Heart left ventricle (tissue), 16 donors: ENCODE data around the gene WDPCP. TPM values are rescaled to one million over a fixed set of nuclear protein-coding genes. Genes with fewer than 3 reads are reported as not detected.
A peak's percentile ranks its signal among the peaks of the same experiment; 100 is the strongest.

Experiments used
- ATAC-seq, 4 donors: fragments of 200-7000 bp; cut with Tn5 transposase; one replicate each; pipeline ENCODE4 v1.9.1; 2020 to 2022; ENCODE audit warnings: moderate library complexity in 4 of 4, mild to moderate bottlenecking in 3 of 4, moderate number of reproducible peaks in 1 of 4
- DNase-seq, 5 donors: peaks; one replicate each; pipeline ENCODE4 v3.0.0-alpha.2; 2020
- H3K27ac ChIP-seq, 12 donors: fragments of 200-600 bp; sonication (generic) in 4 of 12; one replicate each; pipeline versions ENCODE4 v1.5.0 to v1.8.0; 2016 to 2022; ENCODE audit warnings: mild to moderate bottlenecking in 2 of 12
- H3K27me3 ChIP-seq, 9 donors: fragments of 200-600 bp; sonication (generic) in 2 of 9; one replicate each; pipeline versions ENCODE4 v1.5.1 to v1.8.0; 2016 to 2022; ENCODE audit warnings: mild to moderate bottlenecking in 3 of 9
- H3K36me3 ChIP-seq, 9 donors: fragments of 200-600 bp; sonication (generic) in 2 of 9; one replicate each; pipeline versions ENCODE4 v1.5.0 to v1.8.0; 2018 to 2022; ENCODE audit warnings: mild to moderate bottlenecking in 2 of 9
- H3K4me1 ChIP-seq, 12 donors: fragments of 200-600 bp; sonication (generic) in 4 of 12; one replicate each; pipeline versions ENCODE4 v1.5.0 to v1.8.0; 2016 to 2022; ENCODE audit warnings: mild to moderate bottlenecking in 3 of 12
- H3K4me3 ChIP-seq, 12 donors: fragments of 200-600 bp; sonication (generic) in 4 of 12; one replicate each; pipeline versions ENCODE4 v1.5.0 to v1.8.0; 2017 to 2022; ENCODE audit warnings: mild to moderate bottlenecking in 9 of 12, moderate library complexity in 4 of 12
- H3K9me3 ChIP-seq, 12 donors: fragments of 200-600 bp; sonication (generic) in 4 of 12; one replicate each; pipeline versions ENCODE4 v1.5.0 to v1.8.0; 2016 to 2022; ENCODE audit warnings: mild to moderate bottlenecking in 1 of 12
- CTCF ChIP-seq, 12 donors: fragments of 200-600 bp; sonication (generic) in 4 of 12; IDR thresholded peaks; one replicate each; pipeline versions ENCODE4 v1.5.0 to v1.8.0; 2018 to 2022; ENCODE audit warnings: antibody characterized with exemption in 12 of 12, mild to moderate bottlenecking in 5 of 12
- POLR2A ChIP-seq, 2 donors: fragments of 450-650 bp; IDR thresholded peaks; one replicate each; pipeline ENCODE4 v1.6.1; 2017; ENCODE audit warnings: antibody characterized with exemption in 2 of 2, mild to moderate bottlenecking in 2 of 2, moderate library complexity in 2 of 2
- WGBS, 4 donors: extraction: QIAGEN DNeasy Blood & Tissue Kit in 2 of 4; methylation state at CpG; one replicate each; pipeline versions ENCODE4 v1.1.5 to v1.1.7; 2013 to 2018; 5-methylcytosine and 5-hydroxymethylcytosine counted together
- intact Hi-C, 10 donors: fragments of 100-400 bp; cut with DNase I; formaldehyde crosslinking; loops; one replicate each; pipeline versions ENCODE4 v1.11.1 to v1.14.2; 2022
- long read RNA-seq, 3 donors: library from polyadenylated mRNA; unstranded; transcript quantifications; one replicate each; pipeline ENCODE4 v2.0.0, GENCODE V29; 2020 to 2021
- polyA plus RNA-seq, 2 donors: library from polyadenylated mRNA; stranded (reverse); fragments of 200-250 nt; gene quantifications; one replicate each; pipeline ENCODE4 v1.2.3, GENCODE V29; 2013
- total RNA-seq, 9 donors: library from RNA; depleted of rRNA in 2 of 9; stranded (reverse); fragments of >200 nt in 2 of 9; fragmentation: NEBNext Ultra II Directional in 3 of 9; extraction: Animal tissue kit (Norgen Biotek cat#: 25700) in 3 of 9; gene quantifications; one replicate each; pipeline versions ENCODE4 v1.1.0 to v1.2.4, GENCODE V29; 2016 to 2023
- donor health status: ischemic (EF 13 %, LVEDD 7.1; RV severe dilation, severe dysfunction).
- donor health status: healthy with polysubstance abuse.
- donor health status: DM: no; HTN: yes; CAD: no.
- donor health status: DM: no; HTN: no; CAD: no.
- donor health status: ischemic (EF 25% LVEDD 6.9; RV normal size, moderate dysfunction).
- donor health status: ischemic (EF 25% LVEDD 5.7; RV mildly dilated, moderate dysfunction).
- donor health status: healthy.
- donor health status: DM: yes; HTN: yes; CAD: no.
- donor health status: ischemic (EF 35%, LVEDD 5.7; RV mildly dilated, moderate dysfunction).
- donor health status: nonischemic (EF 11% LVEDD 7.7; RV severe dilation, severe dysfunction).
- donor health status: DM: yes; HTN: yes; CAD: no.
- donor health status: PGD.
- donor health status: ischemic (EF 29% LVEDD 5.4; RV normal size, mild dysfunction).
- donor health status: nonischemic (EF 23%, LVEDD 6.1; RV moderate dilation, normal function).

WDPCP gene
- 10 to 100 TPM; 13.9 to 32.2 (median 16.6) TPM for total RNA-seq
- 1 to 10 TPM; 3.2 to 6.2 TPM for polyA plus RNA-seq
- long read RNA-seq, donor 1, full-length matches to known transcripts, result 9 of 25 reads
- long read RNA-seq, donor 1, partial matches to known transcripts, result 3 of 25 reads
- long read RNA-seq, donor 1, other reads (novel, unspliced or antisense), result 13 of 25 reads
- long read RNA-seq, donor 2, transcript WDPCP-201 (18 exons, 3,392 nt), result major isoform, 27 of 65 reads
- long read RNA-seq, donor 2, partial matches to known transcripts, result 6 of 65 reads
- long read RNA-seq, donor 2, other reads (novel, unspliced or antisense), result 32 of 65 reads
- long read RNA-seq, donor 3, full-length matches to known transcripts, result 11 of 16 reads
- long read RNA-seq, donor 3, partial matches to known transcripts, result 1 of 16 reads
- long read RNA-seq, donor 3, other reads (novel, unspliced or antisense), result 4 of 16 reads

GRCh38 chr2:63588385-63589147, at the start of gene WDPCP, which contains the start of gene MDH1:
Gene WDPCP (minus strand): TSS chr2:63588477. CDS start chr2:63588271, 206 bp downstream.
Gene MDH1 (plus strand): TSS chr2:63588963. CDS start chr2:63589044, 81 bp downstream.
- Histone ChIP-seq H3K4me3 (peak within 1 kb of the TSS; percentile 50 to 93 (median 82)), H3K27me3 (no peaks in the 10 kb centered on the region), H3K9me3 (no peaks in the 10 kb centered on the region), H3K4me1 (peaks cover 0 to 49% (median 32%) of the 10 kb centered on the region in 12 donors), H3K36me3 (peaks cover 0 to 22% (median 10%) of the 10 kb centered on the region in 9 donors), H3K27ac (peak within 1 kb of the TSS; percentile 82 to 98 (median 94))
- peak; percentile 93 to 97 (median 95) for DNase-seq
- TF ChIP-seq CTCF (IDR thresholded peaks at IDR 0.05), result no peak
- TF ChIP-seq POLR2A (IDR thresholded peaks at IDR 0.05), result peak; percentile 75 to 87
- WGBS, 4 donors, result 0 to 1% (median 0%) methylated on average over 43 to 44 of the region's 44 CpGs
- intact Hi-C loops, result loop anchor here in 4 of 10 donors (2.0 to 10.0 kb wide), 3 partner anchors 252 to 256 kb away; partner anchors contain the start of gene UGP2 (in 4 of the 4)
- ATAC-seq, result peak; percentile 93 to 95 (median 93)

- Histone ChIP-seq H3K27ac (no peak overlapping the region), H3K9me3 (peaks cover 0 to 71% (median 25%) of the 10 kb centered on the region in 12 donors), H3K27me3 (no peaks in the 10 kb centered on the region), H3K36me3 (no peaks in the 10 kb centered on the region), H3K4me1 (no peaks in the 10 kb centered on the region), H3K4me3 (no peak overlapping the region)
- DNase-seq (no peak), ATAC-seq (no peak)
- intact Hi-C loops, result no loop called here
- WGBS, 4 donors, result 82 to 89% (median 86%) methylated on average over 2 of the region's 2 CpGs
- TF ChIP-seq CTCF (IDR thresholded peaks at IDR 0.05) (no peak), POLR2A (IDR thresholded peaks at IDR 0.05) (no peak)
Measured at GRCh38 chr2:63632382-63632781, 44.1 kb upstream of the WDPCP start.

- Histone ChIP-seq H3K36me3 (no peaks in the 10 kb centered on the region), H3K4me1 (no peaks in the 10 kb centered on the region), H3K27me3 (no peaks in the 10 kb centered on the region), H3K4me3 (no peak overlapping the region), H3K27ac (no peak overlapping the region), H3K9me3 (peaks cover 0 to 64% (median 25%) of the 10 kb centered on the region in 12 donors)
- intact Hi-C loops, result no loop called here
- 5 to 24% (median 17%) methylated on average over 1 of the region's 1 CpG for WGBS, 4 donors
- TF ChIP-seq CTCF (IDR thresholded peaks at IDR 0.05) (no peak), POLR2A (IDR thresholded peaks at IDR 0.05) (no peak)
- DNase-seq, result no peak
- ATAC-seq, result no peak
Measured at GRCh38 chr2:63631501-63631900, 43.2 kb upstream of the WDPCP start.
